ENCODE measurements around the gene LMF2.

Gene LMF2

GRCh38 chr22:50489363-50490243 lies 17.9 kb downstream of the LMF2 start:
- H3K4me3 ChIP-seq (replicated peaks in 1 of 2; ENCODE audit: low read depth in 2 of 2, low read length in 2 of 2) = no peak overlapping the region
- no peak for DNase-seq (ENCODE audit: low read depth in 2 of 2)
- no peak for TF ChIP-seq CTCF (IDR thresholded peaks at IDR 0.05; ENCODE audit: low read depth, low read length)

GRCh38 chr22:50488886-50489285 lies 18.6 kb downstream of the LMF2 start:
- DNase-seq (ENCODE audit: low read depth in 2 of 2) = no peak
- no peak for TF ChIP-seq CTCF (IDR thresholded peaks at IDR 0.05; ENCODE audit: low read depth, low read length)
- H3K4me3 ChIP-seq (replicated peaks in 1 of 2; ENCODE audit: low read depth in 2 of 2, low read length in 2 of 2) = no peak overlapping the region

GRCh38 chr22:50488006-50488677 lies 19.4 kb downstream of the LMF2 start:
- no peak for TF ChIP-seq CTCF (IDR thresholded peaks at IDR 0.05; ENCODE audit: low read depth, low read length)
- no peak overlapping the region for H3K4me3 ChIP-seq (replicated peaks in 1 of 2; ENCODE audit: low read depth in 2 of 2, low read length in 2 of 2)
- no peak for DNase-seq (ENCODE audit: low read depth in 2 of 2)

- no peak for TF ChIP-seq CTCF (IDR thresholded peaks at IDR 0.05; ENCODE audit: low read depth, low read length)
- no peak overlapping the region for H3K4me3 ChIP-seq (replicated peaks in 1 of 2; ENCODE audit: low read depth in 2 of 2, low read length in 2 of 2)
Observed at GRCh38 chr22:50487290-50488005, 20.1 kb downstream of the LMF2 start.

GRCh38 chr22:50486561-50487289 lies 20.8 kb downstream of the LMF2 start, which contains the start of gene MIOX:
MIOX (plus strand) TSS chr22:50486859; CDS start chr22:50486898, 39 bp downstream.
- no peak within 1 kb of the TSS for H3K4me3 ChIP-seq (replicated peaks in 1 of 2; ENCODE audit: low read depth in 2 of 2, low read length in 2 of 2)
- peak in 1 of 2 donors; percentile 23 for DNase-seq (ENCODE audit: low read depth in 2 of 2)
- TF ChIP-seq CTCF (IDR thresholded peaks at IDR 0.05; ENCODE audit: low read depth, low read length) = no peak

More at GRCh38 chr22:50487290-50488005, 20.1 kb downstream of the LMF2 start:
- DNase-seq (ENCODE audit: low read depth in 2 of 2) = no peak

Data from cardiac fibroblast (primary cell).